Breast epithelium (tissue), 4 donors: Measurements from ENCODE around the gene POM121. TPM values are rescaled to one million over a fixed set of nuclear protein-coding genes. Genes with fewer than 3 reads are reported as not detected.
"Not testable (repeated sequence)": the region's sequence is repeated elsewhere in the genome, so short reads cannot be mapped to it uniquely, and the experiment has no call there.

Experiments
- DNase-seq, 2 donors: peaks; one replicate each; pipeline ENCODE4 v3.0.0-alpha.2; 2019; ENCODE audit warnings: low spot score in 2 of 2
- H3K27ac ChIP-seq, 2 donors: fragments of 200-600 bp; sonication (generic) in 1 of 2; one replicate each; pipeline ENCODE4 v1.5.1; 2016 to 2019; ENCODE audit warnings: mild to moderate bottlenecking in 1 of 2
- H3K27me3 ChIP-seq, 2 donors: fragments of 200-600 bp; sonication (generic) in 1 of 2; one replicate each; pipeline versions ENCODE4 v1.5.1 to v1.6.0; 2017 to 2019; ENCODE audit warnings: control low read depth in 1 of 2, mild to moderate bottlenecking in 1 of 2
- H3K36me3 ChIP-seq: fragments of 200-600 bp; one replicate; pipeline ENCODE4 v1.5.1; 2019
- H3K4me1 ChIP-seq, 2 donors: fragments of 200-600 bp; sonication (generic); one replicate each; pipeline ENCODE4 v1.5.1; 2016 to 2019; ENCODE audit warnings: control low read depth in 1 of 2
- H3K4me3 ChIP-seq, 3 donors: fragments of 200-600 bp; sonication (generic); 1 replicate in 2 of 3; 2 replicates in 1 of 3; pipeline ENCODE4 v1.5.1; 2016 to 2019; ENCODE audit warnings: mild to moderate bottlenecking in 3 of 3, moderate library complexity in 2 of 3
- H3K9me3 ChIP-seq, 2 donors: fragments of 200-600 bp; sonication (generic) in 1 of 2; one replicate each; pipeline ENCODE4 v1.5.1; 2016 to 2019; ENCODE audit warnings: control low read depth in 1 of 2
- intact Hi-C: fragments of 100-400 bp; cut with DNase I; formaldehyde crosslinking; loops from one replicate; pipeline ENCODE4 v1.15.1; 2023; ENCODE audit warnings: low total_unique reads
- total RNA-seq, 3 donors: library from RNA; depleted of rRNA; stranded (reverse); fragments of >200 nt; gene quantifications; one replicate each; pipeline ENCODE4 v1.1.0, GENCODE V29; 2016

POM121 gene
- total RNA-seq, 3 donors from 2014 or later: 12.1 to 12.8 (median 12.3) TPM

GRCh38 chr7:72965186-72965975 lies 40.5 kb downstream of the POM121 start:
- H3K9me3 ChIP-seq, DNase-seq, H3K4me3 ChIP-seq, H3K27ac ChIP-seq, H3K27me3 ChIP-seq, intact Hi-C loops, H3K36me3 ChIP-seq, H3K4me1 ChIP-seq: not testable (repeated sequence)

GRCh38 chr7:72966892-72967291 lies 42.0 kb downstream of the POM121 start:
- not testable (repeated sequence) for DNase-seq

GRCh38 chr7:72968980-72969516 lies 44.2 kb downstream of the POM121 start, which contains the start of gene TRIM74:
TSS of gene TRIM74 (minus strand) at chr7:72969466. CDS start at chr7:72966157, 3,309 bp downstream.
- H3K36me3 ChIP-seq, H3K27me3 ChIP-seq, H3K9me3 ChIP-seq, DNase-seq, H3K4me1 ChIP-seq, intact Hi-C loops, H3K4me3 ChIP-seq, H3K27ac ChIP-seq: not testable (repeated sequence)

More at GRCh38 chr7:72966892-72967291, 42.0 kb downstream of the POM121 start:
- intact Hi-C loops, H3K4me1 ChIP-seq, H3K4me3 ChIP-seq, H3K27ac ChIP-seq, H3K36me3 ChIP-seq, H3K9me3 ChIP-seq, H3K27me3 ChIP-seq: not testable (repeated sequence)

- intact Hi-C loops: not testable (repeated sequence)
These were observed 44.8 kb downstream of the POM121 start for GRCh38 chr7:72969688-72970087.

GRCh38 chr7:72971505-72971904 lies 46.6 kb downstream of the POM121 start:
- H3K4me1 ChIP-seq, DNase-seq, intact Hi-C loops, H3K4me3 ChIP-seq, H3K27ac ChIP-seq, H3K27me3 ChIP-seq, H3K36me3 ChIP-seq, H3K9me3 ChIP-seq: not testable (repeated sequence)

More at GRCh38 chr7:72969688-72970087, 44.8 kb downstream of the POM121 start:
- H3K27me3 ChIP-seq, H3K36me3 ChIP-seq, DNase-seq, H3K9me3 ChIP-seq, H3K27ac ChIP-seq, H3K4me1 ChIP-seq, H3K4me3 ChIP-seq: not testable (repeated sequence)

- not testable (repeated sequence) for H3K4me3 ChIP-seq, DNase-seq
These were observed 49.9 kb downstream of the POM121 start for GRCh38 chr7:72974781-72975180.

GRCh38 chr7:72975656-72976286 lies 50.9 kb downstream of the POM121 start:
- H3K4me3 ChIP-seq, H3K36me3 ChIP-seq, H3K9me3 ChIP-seq, H3K27ac ChIP-seq, H3K4me1 ChIP-seq, H3K27me3 ChIP-seq, intact Hi-C loops, DNase-seq: not testable (repeated sequence)

More at GRCh38 chr7:72974781-72975180, 49.9 kb downstream of the POM121 start:
- H3K36me3 ChIP-seq, H3K27ac ChIP-seq, H3K9me3 ChIP-seq, H3K27me3 ChIP-seq, intact Hi-C loops, H3K4me1 ChIP-seq: not testable (repeated sequence)

- H3K36me3 ChIP-seq, H3K27ac ChIP-seq, H3K4me1 ChIP-seq, DNase-seq, intact Hi-C loops, H3K9me3 ChIP-seq, H3K27me3 ChIP-seq, H3K4me3 ChIP-seq: not testable (repeated sequence)
These were observed 51.5 kb downstream of the POM121 start for GRCh38 chr7:72976434-72976833.

- H3K4me3 ChIP-seq, H3K4me1 ChIP-seq, intact Hi-C loops, DNase-seq, H3K9me3 ChIP-seq, H3K27ac ChIP-seq, H3K27me3 ChIP-seq, H3K36me3 ChIP-seq: not testable (repeated sequence)
These were observed 55.5 kb downstream of the POM121 start for GRCh38 chr7:72980382-72980781.

GRCh38 chr7:72982084-72982483 lies 57.2 kb downstream of the POM121 start:
- H3K4me1 ChIP-seq, H3K27ac ChIP-seq, H3K9me3 ChIP-seq, intact Hi-C loops, H3K4me3 ChIP-seq, DNase-seq, H3K27me3 ChIP-seq, H3K36me3 ChIP-seq: not testable (repeated sequence)

GRCh38 chr7:72990146-72990913 lies 65.4 kb downstream of the POM121 start:
- H3K4me3 ChIP-seq, intact Hi-C loops, H3K27me3 ChIP-seq, H3K9me3 ChIP-seq, H3K36me3 ChIP-seq, H3K4me1 ChIP-seq, H3K27ac ChIP-seq: not testable (repeated sequence)
- DNase-seq: peak in 1 of 2 donors; percentile 23

GRCh38 chr7:72995484-72995883 lies 70.6 kb downstream of the POM121 start:
- H3K4me1 ChIP-seq, H3K27me3 ChIP-seq, H3K4me3 ChIP-seq, H3K36me3 ChIP-seq, H3K9me3 ChIP-seq, intact Hi-C loops, DNase-seq, H3K27ac ChIP-seq: not testable (repeated sequence)

- H3K36me3 ChIP-seq, intact Hi-C loops, H3K9me3 ChIP-seq, H3K27me3 ChIP-seq, DNase-seq, H3K4me1 ChIP-seq, H3K4me3 ChIP-seq, H3K27ac ChIP-seq: not testable (repeated sequence)
These were observed 72.6 kb downstream of the POM121 start for GRCh38 chr7:72997447-72997846.
